Smooth muscle cell (in vitro differentiated cells): ENCODE results near the gene PCNX3. TPM values are rescaled to one million over a fixed set of nuclear protein-coding genes. Genes with fewer than 3 reads are reported as not detected.
A peak's percentile ranks its signal among the peaks of the same experiment; 100 is the strongest.

Source experiments
- DNase-seq: peaks from one replicate; lab custom pipeline; 2025; ENCODE audit not compliant: unreplicated experiment; lab: John Stamatoyannopoulos, UW
- H2AFZ ChIP-seq: fragments of 200-600 bp; sonication (generic); 2 replicates; pipeline ENCODE4 v1.6.0; 2016; ENCODE audit warnings: antibody characterized with exemption, low read depth, mild to moderate bottlenecking
- H3F3A ChIP-seq: fragments of 200-600 bp; sonication (generic); 2 replicates; pipeline ENCODE4 v1.6.0; 2017; ENCODE audit warnings: antibody characterized with exemption, low read depth
- H3K27ac ChIP-seq: fragments of 200-600 bp; sonication (generic); 2 replicates; pipeline ENCODE4 v1.5.1; 2016; ENCODE audit warnings: low read depth, mild to moderate bottlenecking
- H3K27me3 ChIP-seq: fragments of 200-600 bp; sonication (generic); 2 replicates; pipeline ENCODE4 v1.6.1; 2016; ENCODE audit warnings: low read depth, mild to moderate bottlenecking
- H3K36me3 ChIP-seq: fragments of 200-600 bp; sonication (generic); 2 replicates; pipeline ENCODE4 v1.5.1; 2016; ENCODE audit warnings: low read depth
- H3K4me1 ChIP-seq: fragments of 200-600 bp; sonication (generic); 2 replicates; pipeline ENCODE4 v1.5.1; 2016; ENCODE audit warnings: low read depth
- H3K4me2 ChIP-seq: fragments of 200-600 bp; sonication (generic); 2 replicates; pipeline ENCODE4 v1.6.0; 2016; ENCODE audit warnings: mild to moderate bottlenecking
- H3K4me3 ChIP-seq: fragments of 200-600 bp; sonication (generic); 2 replicates; pipeline ENCODE4 v1.5.1; 2016; ENCODE audit warnings: mild to moderate bottlenecking
- H3K79me2 ChIP-seq: fragments of 200-600 bp; sonication (generic); 2 replicates; pipeline ENCODE4 v1.6.0; 2016; ENCODE audit warnings: low read depth, mild to moderate bottlenecking
- H3K9ac ChIP-seq: fragments of 200-600 bp; sonication (generic); 2 replicates; pipeline ENCODE4 v1.6.0; 2016; ENCODE audit warnings: low read depth
- H3K9me3 ChIP-seq: fragments of 200-600 bp; sonication (generic); replicated peaks from 2 replicates; pipeline ENCODE4 v1.5.1; 2016; ENCODE audit warnings: low read depth
- H4K20me1 ChIP-seq: fragments of 200-600 bp; sonication (generic); 2 replicates; pipeline ENCODE4 v1.6.0; 2016; ENCODE audit warnings: low read depth
- WGBS: methylation state at CpG from one replicate; pipeline ENCODE4 v1.1.7; 2016; ENCODE audit warnings: low lambda C conversion rate; 5-methylcytosine and 5-hydroxymethylcytosine counted together
- polyA plus RNA-seq: library from polyadenylated mRNA; unstranded; fragments of >200 nt; fragmentation: Nextera tagmentation; extraction: Ambion mirVana; gene quantifications from 2 replicates; pipeline ENCODE4 v1.2.1, GENCODE V29; 2016
- total RNA-seq: library from RNA; depleted of rRNA; stranded (reverse); fragments of >200 nt; gene quantifications from 2 replicates; pipeline ENCODE4 v1.2.3, GENCODE V29; 2014
- TF ChIP-seq, protein P1 (sequence below): fragments of 200-600 bp; sonication (generic); IDR thresholded peaks from 2 replicates; pipeline ENCODE4 v1.5.1; 2017; ENCODE audit warnings: borderline replicate concordance, mild to moderate bottlenecking, antibody characterized with exemption; ENCODE audit not compliant: insufficient read depth, poor library complexity, severe bottlenecking

PCNX3 gene
- total and polyA plus RNA-seq, 2 experiments from 2014 or later, result 17.5 to 18.3 TPM

DNA sequence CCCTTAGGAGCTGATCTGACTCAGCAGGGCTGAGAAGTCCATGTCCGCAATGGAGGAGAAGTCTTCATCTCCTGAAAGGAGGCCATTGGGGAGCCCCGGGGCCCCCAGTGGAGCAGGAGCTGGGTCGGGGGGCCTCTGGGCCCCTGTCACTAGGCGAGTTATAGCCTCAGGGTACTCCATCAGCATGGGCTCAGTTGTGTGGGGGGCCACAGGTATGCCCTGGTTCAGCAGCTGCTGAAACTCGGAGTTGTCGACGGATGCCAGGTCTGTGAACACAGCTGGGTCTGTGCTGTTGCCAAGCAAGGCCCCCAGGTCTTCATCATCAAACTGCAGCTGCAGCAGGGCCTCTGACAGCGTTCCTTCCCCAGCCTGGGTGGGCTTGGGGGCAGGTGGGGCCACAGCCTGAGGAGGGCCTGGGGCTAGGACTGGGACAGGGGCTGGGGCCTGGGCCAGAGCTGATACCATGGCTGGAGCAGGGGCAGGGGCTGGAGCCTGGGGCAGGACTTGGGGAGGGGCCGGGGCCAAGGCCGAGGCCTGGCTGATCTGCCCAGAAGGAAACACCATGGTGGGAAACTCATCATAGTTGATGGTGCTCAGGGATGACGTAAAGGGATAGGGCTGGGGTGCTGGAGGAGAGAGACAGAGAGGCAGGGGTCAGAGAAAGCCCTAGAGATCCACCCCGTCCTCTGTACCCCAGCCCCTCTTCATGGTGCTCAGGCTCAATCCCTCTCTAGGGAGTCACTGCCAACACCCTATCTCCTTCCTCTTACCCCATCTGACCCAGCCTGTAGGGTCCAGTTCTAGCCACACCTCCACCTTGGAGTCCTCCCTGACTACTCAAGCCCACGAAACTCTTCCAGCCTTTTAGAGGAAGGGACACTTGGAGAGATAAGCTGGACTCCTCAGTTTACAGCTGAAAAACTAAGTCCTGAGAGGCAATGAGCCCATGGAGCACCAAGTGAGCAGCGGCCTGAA lies 39.1 kb downstream of the PCNX3 start:
- no peak overlapping the region for H3K9ac ChIP-seq
- 98% methylated on average over 14 of the region's 14 CpGs for WGBS
- peaks cover 14% of the 10 kb centered on the region for H4K20me1 ChIP-seq
- peaks cover 27% of the 10 kb centered on the region for H3F3A ChIP-seq
- no peaks in the 10 kb centered on the region for H3K79me2 ChIP-seq
- TF ChIP-seq, protein P1, sequence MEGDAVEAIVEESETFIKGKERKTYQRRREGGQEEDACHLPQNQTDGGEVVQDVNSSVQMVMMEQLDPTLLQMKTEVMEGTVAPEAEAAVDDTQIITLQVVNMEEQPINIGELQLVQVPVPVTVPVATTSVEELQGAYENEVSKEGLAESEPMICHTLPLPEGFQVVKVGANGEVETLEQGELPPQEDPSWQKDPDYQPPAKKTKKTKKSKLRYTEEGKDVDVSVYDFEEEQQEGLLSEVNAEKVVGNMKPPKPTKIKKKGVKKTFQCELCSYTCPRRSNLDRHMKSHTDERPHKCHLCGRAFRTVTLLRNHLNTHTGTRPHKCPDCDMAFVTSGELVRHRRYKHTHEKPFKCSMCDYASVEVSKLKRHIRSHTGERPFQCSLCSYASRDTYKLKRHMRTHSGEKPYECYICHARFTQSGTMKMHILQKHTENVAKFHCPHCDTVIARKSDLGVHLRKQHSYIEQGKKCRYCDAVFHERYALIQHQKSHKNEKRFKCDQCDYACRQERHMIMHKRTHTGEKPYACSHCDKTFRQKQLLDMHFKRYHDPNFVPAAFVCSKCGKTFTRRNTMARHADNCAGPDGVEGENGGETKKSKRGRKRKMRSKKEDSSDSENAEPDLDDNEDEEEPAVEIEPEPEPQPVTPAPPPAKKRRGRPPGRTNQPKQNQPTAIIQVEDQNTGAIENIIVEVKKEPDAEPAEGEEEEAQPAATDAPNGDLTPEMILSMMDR, result no peak
- peaks cover 5% of the 10 kb centered on the region for H3K36me3 ChIP-seq
- H3K4me1 ChIP-seq, result peaks cover 11% of the 10 kb centered on the region
- no peak overlapping the region for H3K4me2 ChIP-seq
- no peaks in the 10 kb centered on the region for H3K9me3 ChIP-seq
- DNase-seq, result no peak
- H3K27me3 ChIP-seq, result no peaks in the 10 kb centered on the region
- H2AFZ ChIP-seq, result no peak overlapping the region
- peak overlapping the region; percentile 97 for H3K27ac ChIP-seq
- H3K4me3 ChIP-seq, result no peak overlapping the region

DNA sequence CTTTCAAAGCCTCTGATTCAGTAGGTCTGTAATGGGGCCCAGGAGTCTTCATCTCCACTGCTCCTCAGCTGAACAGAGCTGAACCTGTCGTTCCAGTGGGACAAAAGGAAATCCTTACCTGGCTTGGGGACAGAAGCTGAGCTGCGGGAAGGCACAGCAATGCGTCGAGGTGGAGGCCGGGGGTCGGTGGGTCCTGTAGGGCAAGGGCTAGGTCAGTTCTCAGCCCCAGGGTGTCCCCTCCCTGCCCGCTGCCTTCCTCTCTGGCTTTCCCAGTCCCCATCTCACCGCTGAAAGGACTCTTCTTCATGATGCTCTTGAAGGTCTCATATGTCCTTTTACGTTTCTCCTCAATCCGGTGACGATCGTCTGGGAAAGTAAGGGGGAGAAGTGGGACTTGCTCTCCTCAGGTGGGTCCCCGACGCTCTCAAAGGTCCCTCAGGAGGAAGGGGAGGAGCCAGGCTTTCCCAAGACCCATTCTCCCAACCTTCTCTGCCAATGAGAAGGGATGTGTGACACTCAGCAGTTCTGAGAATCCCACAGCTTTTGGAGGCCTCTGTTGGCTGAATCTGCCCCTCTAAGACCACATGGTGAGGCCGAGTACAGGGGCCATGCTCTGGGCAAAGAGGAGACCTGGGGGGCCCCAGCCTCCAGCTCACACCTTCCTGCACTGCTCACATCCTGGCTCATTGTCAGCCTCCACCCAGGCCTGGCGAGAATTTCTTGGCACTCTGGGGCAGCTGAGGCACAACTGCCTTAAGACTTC lies 40.2 kb downstream of the PCNX3 start:
- Histone ChIP-seq H3K9ac (no peak overlapping the region), H3K79me2 (peaks cover 7% of the 10 kb centered on the region), H3K9me3 (no peaks in the 10 kb centered on the region), H2AFZ (no peak overlapping the region), H3K27ac (no peak overlapping the region), H3K4me3 (no peak overlapping the region), H3K27me3 (no peaks in the 10 kb centered on the region), H3K4me1 (peaks cover 11% of the 10 kb centered on the region), H3K36me3 (peaks cover 5% of the 10 kb centered on the region), H3K4me2 (no peak overlapping the region), H4K20me1 (peaks cover 14% of the 10 kb centered on the region), H3F3A (peaks cover 26% of the 10 kb centered on the region)
- DNase-seq, result no peak
- WGBS, result 96% methylated on average over 14 of the region's 16 CpGs
- TF ChIP-seq, protein P1, result no peak

DNA sequence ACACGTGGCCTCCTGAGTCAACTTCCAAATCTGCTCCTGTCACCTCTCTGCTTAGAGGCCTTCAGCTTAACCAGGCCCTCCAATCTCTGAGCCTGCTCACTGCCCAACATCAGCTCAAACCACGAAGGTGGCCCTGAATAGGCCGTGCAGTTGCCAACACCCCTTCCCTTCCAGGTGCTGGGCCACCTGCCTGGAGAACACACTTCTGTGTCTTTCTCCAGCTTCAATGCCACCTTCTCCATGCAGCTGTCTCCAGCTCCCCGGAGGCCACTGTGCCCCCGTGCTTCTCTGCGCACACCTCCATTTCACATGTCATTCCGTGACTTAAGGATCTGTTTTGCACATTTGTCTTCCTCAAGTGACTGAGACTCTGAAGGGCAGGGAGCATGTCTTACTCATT lies 41.9 kb downstream of the PCNX3 start:
- no peak overlapping the region for H3K27ac ChIP-seq
- H3K4me3 ChIP-seq, result no peak overlapping the region
- H3K9me3 ChIP-seq, result no peaks in the 10 kb centered on the region
- no peak overlapping the region for H3K4me2 ChIP-seq
- H3K9ac ChIP-seq, result no peak overlapping the region
- no peak for DNase-seq
- H3K27me3 ChIP-seq, result no peaks in the 10 kb centered on the region
- peaks cover 5% of the 10 kb centered on the region for H3K36me3 ChIP-seq
- H3K4me1 ChIP-seq, result peaks cover 23% of the 10 kb centered on the region
- WGBS, result 96% methylated on average over 7 of the region's 7 CpGs
- no peak overlapping the region for H2AFZ ChIP-seq
- H3F3A ChIP-seq, result peaks cover 18% of the 10 kb centered on the region
- H4K20me1 ChIP-seq, result peaks cover 17% of the 10 kb centered on the region
- peaks cover 24% of the 10 kb centered on the region for H3K79me2 ChIP-seq
- TF ChIP-seq, protein P1, result no peak
